ENCODE data around the gene UFSP1.
"Not testable (repeated sequence)": the region's sequence is repeated elsewhere in the genome, so short reads cannot be mapped to it uniquely, and the experiment has no call there.

Gene UFSP1

GRCh38 chr7:100860702-100861615 lies 28.6 kb downstream of the UFSP1 start:
- no peak for DNase-seq (ENCODE audit: low read depth in 2 of 2)

- no peak for DNase-seq (ENCODE audit: low read depth in 2 of 2)
Observed at GRCh38 chr7:100859856-100860255, 29.7 kb downstream of the UFSP1 start.

GRCh38 chr7:100856871-100857282 lies 32.6 kb downstream of the UFSP1 start:
- no peak for DNase-seq (ENCODE audit: low read depth in 2 of 2)

- DNase-seq (ENCODE audit: low read depth in 2 of 2), result no peak
Observed at GRCh38 chr7:100855515-100855914, 34.0 kb downstream of the UFSP1 start.

- not testable (repeated sequence) for DNase-seq (ENCODE audit: low read depth in 2 of 2)
Observed at GRCh38 chr7:100854899-100855298, 34.6 kb downstream of the UFSP1 start.

GRCh38 chr7:100854146-100854895 lies 35.2 kb downstream of the UFSP1 start:
- DNase-seq (ENCODE audit: low read depth in 2 of 2), result no peak

- DNase-seq (ENCODE audit: low read depth in 2 of 2), result peak; percentile 78 to 86
Observed at GRCh38 chr7:100852048-100852872, 37.3 kb downstream of the UFSP1 start, which contains the start of gene SLC12A9. Gene SLC12A9, plus strand, starts transcription at chr7:100852713. Its CDS starts 1,485 bp downstream, at chr7:100854198.

- no peak for DNase-seq (ENCODE audit: low read depth in 2 of 2)
Observed at GRCh38 chr7:100847360-100847759, 42.2 kb downstream of the UFSP1 start.

GRCh38 chr7:100840470-100841100 lies 48.9 kb downstream of the UFSP1 start:
- DNase-seq (ENCODE audit: low read depth in 2 of 2), result no peak

GRCh38 chr7:100839361-100839760 lies 50.2 kb downstream of the UFSP1 start:
- DNase-seq (ENCODE audit: low read depth in 2 of 2), result no peak
